HG03378 (cell line): Measurements from ENCODE around the gene ASTL.

Experiments used
- ATAC-seq: cut with Tn5 transposase; IDR thresholded peaks from one replicate; pipeline ENCODE4 v1.9.1; 2021; ENCODE audit warnings: mild to moderate bottlenecking, moderate library complexity; ENCODE audit not compliant: unreplicated experiment

The ASTL gene

GRCh38 chr2:96100893-96101304, 37.4 kb downstream of the ASTL start:
- no peak for ATAC-seq

GRCh38 chr2:96099861-96100798, 38.2 kb downstream of the ASTL start:
- no peak for ATAC-seq

- no peak for ATAC-seq
These were observed 39.3 kb downstream of the ASTL start for GRCh38 chr2:96098900-96099590.

GRCh38 chr2:96097951-96098823, 40.1 kb downstream of the ASTL start:
- no peak for ATAC-seq

GRCh38 chr2:96097441-96097840, 40.9 kb downstream of the ASTL start:
- ATAC-seq = no peak

- ATAC-seq = no peak
These were observed 43.1 kb downstream of the ASTL start for GRCh38 chr2:96095116-96095636.

- no peak for ATAC-seq
These were observed 44.8 kb downstream of the ASTL start for GRCh38 chr2:96093528-96093927.

- ATAC-seq = no peak
These were observed 45.4 kb downstream of the ASTL start for GRCh38 chr2:96092951-96093350.

GRCh38 chr2:96092573-96092877, 45.8 kb downstream of the ASTL start:
- ATAC-seq = no peak

- no peak for ATAC-seq
These were observed 46.4 kb downstream of the ASTL start for GRCh38 chr2:96091711-96092572.

- no peak for ATAC-seq
These were observed 47.1 kb downstream of the ASTL start for GRCh38 chr2:96091141-96091710.

- no peak for ATAC-seq
These were observed 47.9 kb downstream of the ASTL start for GRCh38 chr2:96090196-96090926.

- ATAC-seq = no peak
These were observed 48.7 kb downstream of the ASTL start for GRCh38 chr2:96089356-96090195.

GRCh38 chr2:96088340-96089335, 49.7 kb downstream of the ASTL start:
- ATAC-seq = no peak

GRCh38 chr2:96087130-96087529, 51.2 kb downstream of the ASTL start:
- no peak for ATAC-seq

GRCh38 chr2:96085541-96086355, 52.6 kb downstream of the ASTL start:
- no peak for ATAC-seq
